ENCODE measurements around the gene TUBA4B. TPM values are rescaled to one million over a fixed set of nuclear protein-coding genes. Genes with fewer than 3 reads are reported as not detected.
"Not testable (repeated sequence)": the region's sequence is repeated elsewhere in the genome, so short reads cannot be mapped to it uniquely, and the experiment has no call there.

Gene TUBA4B
- total RNA-seq, 4 donors from 2014 or later: not detected

DNA sequence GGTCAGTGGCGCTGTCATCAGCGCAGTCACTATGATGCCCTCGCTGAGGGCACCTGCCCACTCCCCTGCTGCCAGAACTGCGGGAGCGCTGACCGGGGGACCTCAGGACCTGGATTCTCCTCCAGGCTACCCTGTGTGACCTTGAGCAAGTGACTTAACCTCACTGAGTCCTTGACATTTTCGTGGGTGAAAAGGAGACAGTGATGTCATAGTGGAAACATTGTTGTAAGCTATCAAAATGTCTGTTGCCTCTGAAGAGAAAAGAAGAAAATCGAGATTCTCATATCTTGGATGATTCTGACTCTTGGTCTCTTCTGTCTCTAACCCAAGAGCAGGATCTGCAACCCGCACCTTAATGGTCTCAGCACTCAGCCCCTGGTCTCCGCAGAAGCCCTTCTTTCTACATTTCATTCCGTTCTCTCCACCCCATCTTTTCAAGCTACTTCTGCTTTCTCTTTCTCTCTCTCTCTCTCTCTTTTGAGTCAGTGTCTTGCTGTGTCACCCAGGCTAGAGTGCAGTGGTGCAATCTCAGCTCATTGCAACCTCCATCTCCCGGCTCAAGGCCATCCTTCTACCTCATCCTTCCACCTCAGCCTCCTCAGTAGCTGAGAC is 1.7 kb downstream of the TUBA4B start:
- DNase-seq (no peak), ATAC-seq (no peak)
- Histone ChIP-seq H3K4me3 (peak overlapping the region; percentile 68 to 88 (median 76)), H3K27ac (peak overlapping the region; percentile 91 to 99 (median 96)), H3K9me3 (no peaks in the 10 kb centered on the region), H3K27me3 (no peaks in the 10 kb centered on the region), H3K4me1 (peaks cover 29 to 46% of the 10 kb centered on the region in 2 donors), H3K36me3 (peaks cover 0 to 19% of the 10 kb centered on the region in 2 donors)
- intact Hi-C loops (cut with DNase I; ENCODE audit: low total_unique reads) (loop anchor here (2.0 to 5.0 kb wide), 2 partner anchors 40 to 257 kb away; no protein-coding TSS in a partner anchor), in situ Hi-C loops (cut with MboI; ENCODE audit: low sequenced_read_pairs in 4 of 4) (no loop called here)
- TF ChIP-seq POLR2A (IDR thresholded peaks at IDR 0.05): peak in 1 of 2 donors; percentile 58
- TF ChIP-seq, protein P1, sequence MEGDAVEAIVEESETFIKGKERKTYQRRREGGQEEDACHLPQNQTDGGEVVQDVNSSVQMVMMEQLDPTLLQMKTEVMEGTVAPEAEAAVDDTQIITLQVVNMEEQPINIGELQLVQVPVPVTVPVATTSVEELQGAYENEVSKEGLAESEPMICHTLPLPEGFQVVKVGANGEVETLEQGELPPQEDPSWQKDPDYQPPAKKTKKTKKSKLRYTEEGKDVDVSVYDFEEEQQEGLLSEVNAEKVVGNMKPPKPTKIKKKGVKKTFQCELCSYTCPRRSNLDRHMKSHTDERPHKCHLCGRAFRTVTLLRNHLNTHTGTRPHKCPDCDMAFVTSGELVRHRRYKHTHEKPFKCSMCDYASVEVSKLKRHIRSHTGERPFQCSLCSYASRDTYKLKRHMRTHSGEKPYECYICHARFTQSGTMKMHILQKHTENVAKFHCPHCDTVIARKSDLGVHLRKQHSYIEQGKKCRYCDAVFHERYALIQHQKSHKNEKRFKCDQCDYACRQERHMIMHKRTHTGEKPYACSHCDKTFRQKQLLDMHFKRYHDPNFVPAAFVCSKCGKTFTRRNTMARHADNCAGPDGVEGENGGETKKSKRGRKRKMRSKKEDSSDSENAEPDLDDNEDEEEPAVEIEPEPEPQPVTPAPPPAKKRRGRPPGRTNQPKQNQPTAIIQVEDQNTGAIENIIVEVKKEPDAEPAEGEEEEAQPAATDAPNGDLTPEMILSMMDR (IDR thresholded peaks at IDR 0.05 in 4 of 5, conservative IDR thresholded peaks at IDR 0.05 in 1 of 5): no peak

DNA sequence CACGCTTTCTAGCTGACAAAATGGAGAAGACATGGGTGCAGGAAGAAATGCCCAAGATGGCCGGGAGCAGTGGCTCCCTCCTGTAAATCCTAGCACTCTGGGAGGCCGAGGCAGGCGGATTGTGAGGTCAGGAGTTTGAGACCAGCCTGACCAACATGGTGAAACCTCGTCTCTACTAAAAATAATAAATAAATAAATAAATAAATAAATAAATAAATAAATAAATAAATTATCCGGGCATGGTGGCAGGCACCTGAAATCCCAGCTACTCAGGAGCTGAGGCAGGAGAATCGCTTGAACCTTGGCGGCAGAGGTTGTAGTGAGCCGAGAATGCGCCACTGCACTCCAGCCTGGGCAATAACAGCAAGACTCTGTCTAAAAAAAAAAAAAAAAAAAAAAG is 5.9 kb downstream of the TUBA4B start:
- ATAC-seq; H3K27me3 ChIP-seq; H3K36me3 ChIP-seq; DNase-seq; H3K4me3 ChIP-seq; H3K4me1 ChIP-seq; intact Hi-C loops (cut with DNase I; ENCODE audit: low total_unique reads); in situ Hi-C loops (cut with MboI; ENCODE audit: low sequenced_read_pairs in 4 of 4); H3K9me3 ChIP-seq; H3K27ac ChIP-seq: not testable (repeated sequence)

DNA sequence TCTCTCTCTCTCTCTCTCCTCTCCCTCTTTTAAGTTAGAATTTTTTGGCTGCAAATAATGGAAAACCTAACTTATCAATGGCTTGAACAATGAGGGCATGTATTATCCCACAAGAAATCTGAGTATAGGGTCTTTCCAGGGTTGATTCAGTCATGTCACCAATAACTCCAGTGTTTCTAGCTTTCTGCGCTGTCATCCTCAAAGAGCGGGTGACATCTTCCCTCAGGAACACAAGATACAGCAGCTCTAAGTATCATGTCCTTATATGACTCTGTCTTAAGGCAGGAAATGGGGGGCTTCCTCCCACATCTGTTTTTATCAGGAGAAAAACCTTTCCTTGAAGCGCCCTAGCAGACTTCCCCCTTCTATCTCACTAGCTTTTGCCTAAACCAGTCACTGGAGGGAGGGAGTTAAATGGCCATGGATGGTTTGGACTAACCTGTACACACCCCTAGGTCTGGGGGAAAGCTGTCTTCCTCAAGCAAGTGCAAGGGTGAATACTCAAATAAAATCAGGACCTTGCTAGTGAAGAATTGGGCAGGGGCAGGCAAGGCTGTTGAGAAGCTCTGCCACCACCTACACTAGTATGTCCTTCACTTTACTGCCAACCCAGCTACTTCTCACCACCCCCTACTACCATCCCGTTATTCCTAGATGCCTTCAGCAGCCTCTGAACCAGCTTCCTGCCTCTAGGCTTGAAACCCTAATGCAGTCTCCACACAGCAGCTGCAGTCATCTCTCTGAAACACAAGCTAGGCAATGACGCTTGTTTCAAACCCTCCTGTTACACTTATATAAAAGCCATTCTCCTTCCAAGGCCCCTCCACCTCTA is 8.2 kb downstream of the TUBA4B start:
- in situ Hi-C loops (cut with MboI; ENCODE audit: low sequenced_read_pairs in 4 of 4) (no loop called here), intact Hi-C loops (cut with DNase I; ENCODE audit: low total_unique reads) (no loop called here)
- Histone ChIP-seq H3K27ac (no peak overlapping the region), H3K36me3 (no peaks in the 10 kb centered on the region), H3K27me3 (no peaks in the 10 kb centered on the region), H3K9me3 (no peaks in the 10 kb centered on the region), H3K4me3 (no peak overlapping the region), H3K4me1 (no peaks in the 10 kb centered on the region)
- no peak for DNase-seq
- no peak for ATAC-seq
- TF ChIP-seq POLR2A (IDR thresholded peaks at IDR 0.05): no peak
- TF ChIP-seq, protein P1 (IDR thresholded peaks at IDR 0.05 in 4 of 5, conservative IDR thresholded peaks at IDR 0.05 in 1 of 5): no peak

DNA sequence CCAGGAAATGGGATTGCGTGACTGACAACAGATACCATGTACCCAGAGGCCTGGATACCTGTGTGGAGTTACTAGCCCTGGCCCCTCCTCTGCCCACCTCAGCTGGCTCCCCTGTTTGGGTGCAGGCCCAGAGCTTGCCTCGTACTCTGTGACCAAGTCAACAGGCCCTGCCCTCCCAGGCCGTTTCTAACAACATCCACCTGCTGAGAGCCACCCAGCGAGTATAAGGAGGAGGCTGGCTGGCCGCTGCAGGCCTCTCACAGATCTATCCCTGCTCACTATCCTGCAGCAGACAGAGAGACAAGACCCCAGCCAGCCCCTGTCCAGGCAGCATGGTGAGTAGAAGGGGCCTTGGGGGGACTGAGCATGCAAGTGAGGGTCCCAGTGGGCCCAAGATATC is 13.2 kb downstream of the TUBA4B start:
- ATAC-seq: no peak
- no peaks in the 10 kb centered on the region for H3K36me3 ChIP-seq
- no peak overlapping the region for H3K4me3 ChIP-seq
- H3K27ac ChIP-seq: no peak overlapping the region
- intact Hi-C loops (cut with DNase I; ENCODE audit: low total_unique reads) (no loop called here), in situ Hi-C loops (cut with MboI; ENCODE audit: low sequenced_read_pairs in 4 of 4) (no loop called here)
- TF ChIP-seq POLR2A (IDR thresholded peaks at IDR 0.05): no peak
- TF ChIP-seq, protein P1 (IDR thresholded peaks at IDR 0.05 in 4 of 5, conservative IDR thresholded peaks at IDR 0.05 in 1 of 5): no peak
- no peaks in the 10 kb centered on the region for H3K27me3 ChIP-seq
- no peaks in the 10 kb centered on the region for H3K4me1 ChIP-seq
- no peak for DNase-seq
- H3K9me3 ChIP-seq: no peaks in the 10 kb centered on the region

DNA sequence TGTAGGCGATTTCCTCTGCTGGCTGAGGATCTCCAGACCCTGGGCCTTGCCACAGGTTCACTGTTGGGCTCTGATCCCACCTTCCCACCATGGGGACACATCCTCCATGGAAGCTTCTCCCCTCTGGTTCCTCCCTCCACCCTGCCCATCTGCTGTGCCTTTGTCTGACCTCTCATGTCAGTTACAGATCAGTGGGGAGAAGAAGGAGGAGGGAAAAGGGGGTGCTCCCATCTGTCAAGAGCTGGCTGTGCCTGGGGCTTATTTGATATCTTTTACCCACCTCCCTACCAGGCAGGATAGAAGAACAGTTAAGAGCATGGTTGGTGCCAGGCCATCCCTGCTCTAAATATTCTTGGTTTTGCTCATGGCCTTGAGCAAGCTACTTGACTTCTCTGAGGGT is 13.8 kb downstream of the TUBA4B start:
- intact Hi-C loops (cut with DNase I; ENCODE audit: low total_unique reads) (no loop called here), in situ Hi-C loops (cut with MboI; ENCODE audit: low sequenced_read_pairs in 4 of 4) (no loop called here)
- no peaks in the 10 kb centered on the region for H3K36me3 ChIP-seq
- H3K27me3 ChIP-seq: no peaks in the 10 kb centered on the region
- ATAC-seq (no peak), DNase-seq (no peak)
- H3K9me3 ChIP-seq: no peaks in the 10 kb centered on the region
- no peak overlapping the region for H3K4me3 ChIP-seq
- H3K4me1 ChIP-seq: no peaks in the 10 kb centered on the region
- TF ChIP-seq, protein P1 (IDR thresholded peaks at IDR 0.05 in 4 of 5, conservative IDR thresholded peaks at IDR 0.05 in 1 of 5): no peak
- no peak for TF ChIP-seq POLR2A (IDR thresholded peaks at IDR 0.05)
- no peak overlapping the region for H3K27ac ChIP-seq
